OCI-LY7 (cell line): Measurements from ENCODE around the gene SLC30A7. TPM values are rescaled to one million over a fixed set of nuclear protein-coding genes. Genes with fewer than 3 reads are reported as not detected.

Source experiments
- BruUV-seq: library from RNA; stranded (reverse); fragments of 400-500 nt; replicated peaks from 2 replicates; lab custom pipeline; 2021; lab: Mats Ljungman, UMichigan
- CTCF ChIA-PET: fragments of 300-600 bp; sonication (Branson Sonifier 250); formaldehyde crosslinking; loops from one replicate; lab custom pipeline; 2022; ENCODE audit warnings: antibody characterized with exemption; ENCODE audit not compliant: unreplicated experiment; lab: Charles Lee
- POLR2A ChIA-PET: fragments of 300-600 bp; sonication (Branson Sonifier 250); formaldehyde crosslinking; loops from one replicate; lab custom pipeline; 2022; ENCODE audit warnings: antibody characterized with exemption; lab: Charles Lee
- DNase-seq: peaks from one replicate; pipeline ENCODE4 v3.0.0-alpha.2; 2015; ENCODE audit warnings: low spot score
- H2AFZ ChIP-seq: fragments of 200-600 bp; sonication (generic), shearing (Covaris generic); 2 replicates; pipeline ENCODE4 v1.6.1; 2014; ENCODE audit warnings: mild to moderate bottlenecking, antibody characterized with exemption, low read length, moderate library complexity
- H3K27ac ChIP-seq: fragments of 200-600 bp; sonication (generic); 2 replicates; pipeline ENCODE4 v1.5.1; 2014; ENCODE audit warnings: mixed run types, low read depth, mild to moderate bottlenecking, moderate library complexity, low read length, inconsistent platforms; ENCODE audit not compliant: poor library complexity, severe bottlenecking
- H3K36me3 ChIP-seq: fragments of 200-600 bp; sonication (generic); 2 replicates; pipeline ENCODE4 v1.6.1; 2014; ENCODE audit warnings: mild to moderate bottlenecking, antibody characterized with exemption, low read length, moderate library complexity, mixed read lengths; ENCODE audit not compliant: insufficient read depth
- H3K4me1 ChIP-seq: fragments of 200-600 bp; sonication (generic); 2 replicates; pipeline ENCODE4 v1.5.1; 2014; ENCODE audit warnings: mild to moderate bottlenecking, low read length; ENCODE audit not compliant: insufficient read depth, poor library complexity, severe bottlenecking
- H3K4me2 ChIP-seq: fragments of 200-600 bp; sonication (generic); 2 replicates; pipeline ENCODE4 v1.6.1; 2014; ENCODE audit warnings: mild to moderate bottlenecking, low read length
- H3K4me3 ChIP-seq: fragments of 200-600 bp; sonication (generic); 2 replicates; pipeline ENCODE4 v1.5.1; 2014; ENCODE audit warnings: mild to moderate bottlenecking, low read depth, low read length; ENCODE audit not compliant: poor library complexity, severe bottlenecking
- H3K79me2 ChIP-seq: fragments of 200-600 bp; sonication (generic); 2 replicates; pipeline ENCODE4 v1.6.1; 2016; ENCODE audit warnings: low read depth, mild to moderate bottlenecking, low read length, moderate library complexity, mixed read lengths; ENCODE audit not compliant: insufficient read depth
- H3K9me2 ChIP-seq: fragments of 200-600 bp; sonication (generic); 2 replicates; pipeline ENCODE4 v1.6.1; 2016; ENCODE audit warnings: mild to moderate bottlenecking, low read length, mixed read lengths; ENCODE audit not compliant: insufficient read depth
- H3K9me3 ChIP-seq: fragments of 200-600 bp; sonication (generic); 2 replicates; pipeline ENCODE4 v1.6.1; 2014; ENCODE audit warnings: mild to moderate bottlenecking, mixed run types, low read length, mixed read lengths
- H4K20me1 ChIP-seq: fragments of 200-600 bp; sonication (generic); 2 replicates; pipeline ENCODE4 v1.6.1; 2014; ENCODE audit warnings: mild to moderate bottlenecking, antibody characterized with exemption, low read length, moderate library complexity, mixed read lengths; ENCODE audit not compliant: insufficient read depth
- EZH2phosphoT487 ChIP-seq: fragments of 200-600 bp; sonication (generic); IDR thresholded peaks from 2 replicates; pipeline ENCODE4 v1.6.1; 2018; ENCODE audit warnings: low read depth, borderline replicate concordance, mild to moderate bottlenecking, mixed run types, antibody characterized with exemption, low read length, moderate library complexity, mixed read lengths
- intact Hi-C: fragments of 100-400 bp; cut with micrococcal nuclease; formaldehyde crosslinking; loops from one replicate; pipeline ENCODE4 v1.10.0; 2022; ENCODE audit not compliant: unreplicated experiment
- total RNA-seq, 2 experiments: library from RNA; depleted of rRNA in 1 of 2; stranded (reverse); fragments of >200 nt in 1 of 2; shearing (Covaris generic) in 1 of 2; gene quantifications; 2 replicates each; pipeline ENCODE4 v1.2.3, GENCODE V29; 2014 to 2022
- TF ChIP-seq, protein P1 (sequence below): fragments of 200-600 bp; sonication (generic); conservative IDR thresholded peaks from 2 replicates; pipeline ENCODE4 v1.5.1; 2014; ENCODE audit warnings: mild to moderate bottlenecking, antibody characterized with exemption, low read length, moderate library complexity, mixed read lengths

Gene SLC30A7
- total RNA-seq, 2 experiments from 2014 or later, result 8.6 to 15.3 TPM

DNA sequence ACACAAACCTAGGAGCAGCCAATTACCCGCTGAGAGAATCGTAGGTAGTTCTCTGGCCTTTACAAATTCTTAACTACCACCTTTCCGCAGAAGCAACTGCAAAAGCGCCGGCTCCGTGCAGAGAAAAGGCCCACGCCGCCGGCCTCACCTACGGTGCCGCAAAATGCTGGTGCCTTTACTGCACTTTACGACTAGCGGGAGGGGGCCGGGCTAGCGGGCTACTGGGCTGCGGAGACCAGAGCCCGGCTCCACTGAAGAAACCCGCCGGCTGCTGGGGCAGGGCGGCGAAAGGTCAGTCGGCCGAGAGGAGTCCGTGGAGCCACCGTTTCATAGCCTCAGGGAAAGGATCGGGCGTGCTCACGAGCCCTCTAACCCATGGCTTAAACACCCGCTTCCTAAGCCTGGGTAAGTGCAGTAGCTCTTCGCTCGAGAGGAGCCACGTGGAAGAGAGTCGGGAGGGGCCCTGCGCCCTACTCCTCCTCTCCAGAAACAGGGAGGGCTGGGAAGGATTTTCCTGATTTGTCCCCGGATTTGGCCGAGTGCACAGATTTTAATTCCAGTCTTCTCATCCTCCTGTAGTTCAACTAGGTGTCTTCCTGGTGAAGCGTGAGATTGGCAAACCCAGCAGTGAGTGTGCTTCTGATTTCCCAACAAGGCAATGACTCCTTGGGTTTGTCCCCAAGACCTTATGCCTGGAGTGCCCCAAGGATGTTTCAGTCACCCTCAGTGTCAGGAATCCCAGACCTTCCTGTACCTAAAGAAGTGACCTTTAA, 130.0 kb downstream of the SLC30A7 start, which contains the start of gene DPH5:
Gene DPH5, minus strand, starts transcription at position 128 of the 773 bp plus-strand sequence. CDS start 341 bp downstream, outside the sequence.
- TF ChIP-seq, protein P1, sequence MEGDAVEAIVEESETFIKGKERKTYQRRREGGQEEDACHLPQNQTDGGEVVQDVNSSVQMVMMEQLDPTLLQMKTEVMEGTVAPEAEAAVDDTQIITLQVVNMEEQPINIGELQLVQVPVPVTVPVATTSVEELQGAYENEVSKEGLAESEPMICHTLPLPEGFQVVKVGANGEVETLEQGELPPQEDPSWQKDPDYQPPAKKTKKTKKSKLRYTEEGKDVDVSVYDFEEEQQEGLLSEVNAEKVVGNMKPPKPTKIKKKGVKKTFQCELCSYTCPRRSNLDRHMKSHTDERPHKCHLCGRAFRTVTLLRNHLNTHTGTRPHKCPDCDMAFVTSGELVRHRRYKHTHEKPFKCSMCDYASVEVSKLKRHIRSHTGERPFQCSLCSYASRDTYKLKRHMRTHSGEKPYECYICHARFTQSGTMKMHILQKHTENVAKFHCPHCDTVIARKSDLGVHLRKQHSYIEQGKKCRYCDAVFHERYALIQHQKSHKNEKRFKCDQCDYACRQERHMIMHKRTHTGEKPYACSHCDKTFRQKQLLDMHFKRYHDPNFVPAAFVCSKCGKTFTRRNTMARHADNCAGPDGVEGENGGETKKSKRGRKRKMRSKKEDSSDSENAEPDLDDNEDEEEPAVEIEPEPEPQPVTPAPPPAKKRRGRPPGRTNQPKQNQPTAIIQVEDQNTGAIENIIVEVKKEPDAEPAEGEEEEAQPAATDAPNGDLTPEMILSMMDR, result no peak
- TF ChIP-seq EZH2phosphoT487, result no peak
- Histone ChIP-seq H3K9me3 (no peaks in the 10 kb centered on the region), H3K4me1 (peaks cover 41% of the 10 kb centered on the region), H3K4me3 (peak within 1 kb of the TSS; percentile 78), H3K4me2 (peak within 1 kb of the TSS; percentile 94), H3K9me2 (no peaks in the 10 kb centered on the region), H3K36me3 (peaks cover 43% of the 10 kb centered on the region), H2AFZ (peak within 1 kb of the TSS; percentile 76), H3K79me2 (peaks cover 55% of the 10 kb centered on the region), H3K27ac (peak within 1 kb of the TSS; percentile 23), H4K20me1 (no peaks in the 10 kb centered on the region)
- peak; percentile 92 for DNase-seq
- POLR2A ChIA-PET, result interaction anchor here (0.7 to 1.9 kb wide), 5 partner anchors 21 to 259 kb away, joined by 3 to 4 read pairs (median 4); no protein-coding TSS in a partner anchor
- intact Hi-C loops, result loop anchor here (5.0 to 10.0 kb wide), 3 partner anchors 221 to 674 kb away; partner anchors contain the start of gene CDC14A
- no TSS peak for BruUV-seq
- CTCF ChIA-PET, result no interaction called here

DNA sequence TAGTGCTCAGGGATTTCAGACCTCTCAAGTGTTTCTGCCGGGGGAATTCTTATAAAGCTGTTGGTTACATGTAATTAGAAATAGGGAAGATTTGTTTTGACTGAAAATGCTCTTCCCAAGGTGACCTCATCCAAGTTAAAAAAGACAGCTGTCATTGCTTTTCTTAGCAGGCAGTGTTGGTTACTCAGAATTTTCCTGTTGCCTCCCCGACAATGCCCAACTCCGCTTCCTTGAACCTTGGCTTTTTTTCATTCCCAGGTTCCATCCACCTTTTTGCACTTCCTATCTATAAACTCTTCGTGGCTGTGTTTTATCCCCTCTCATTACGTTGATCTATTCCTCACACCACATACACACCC, 130.5 kb downstream of the SLC30A7 start:
- DNase-seq, result no peak
- BruUV-seq, result no TSS peak

More for the DNA sequence above, 130.5 kb downstream of the SLC30A7 start:
- H3K4me3 ChIP-seq, result peak overlapping the region; percentile 78
- peak overlapping the region; percentile 76 for H2AFZ ChIP-seq
- H4K20me1 ChIP-seq, result no peaks in the 10 kb centered on the region
- H3K4me2 ChIP-seq, result peak overlapping the region; percentile 94
- H3K36me3 ChIP-seq, result peaks cover 41% of the 10 kb centered on the region
- CTCF ChIA-PET, result no interaction called here
- POLR2A ChIA-PET, result interaction anchor here (1.9 kb wide), 1 partner anchor 224 kb away, joined by 4 read pairs; no protein-coding TSS in a partner anchor
- peaks cover 55% of the 10 kb centered on the region for H3K79me2 ChIP-seq
- H3K9me2 ChIP-seq, result no peaks in the 10 kb centered on the region
- H3K27ac ChIP-seq, result peak overlapping the region; percentile 23
- H3K9me3 ChIP-seq, result no peaks in the 10 kb centered on the region
- intact Hi-C loops, result loop anchor here (5.0 to 10.0 kb wide), 3 partner anchors 221 to 674 kb away; partner anchors contain the start of gene CDC14A
- no peak for TF ChIP-seq EZH2phosphoT487
- TF ChIP-seq, protein P1, result no peak
- peaks cover 41% of the 10 kb centered on the region for H3K4me1 ChIP-seq
